GM06990 (cell line): Measurements from ENCODE around the gene COL6A3.

Experiments used
- DNase-seq: peaks from one replicate; pipeline ENCODE4 v3.0.0-alpha.2; 2011; ENCODE audit not compliant: insufficient read length; ENCODE audit errors: extremely low read depth
- H3K27me3 ChIP-seq: replicated peaks from 2 replicates; pipeline ENCODE4 v1.6.0; 2011; ENCODE audit warnings: low read length; ENCODE audit not compliant: control insufficient read depth, insufficient read depth
- H3K36me3 ChIP-seq: 2 replicates; pipeline ENCODE4 v1.5.1; 2011; ENCODE audit warnings: low read length; ENCODE audit not compliant: control insufficient read depth, insufficient read depth
- H3K4me3 ChIP-seq: replicated peaks from 2 replicates; pipeline ENCODE4 v1.5.1; 2011; ENCODE audit warnings: low read depth, mild to moderate bottlenecking, control low read depth, low read length
- CTCF ChIP-seq: IDR thresholded peaks from 2 replicates; pipeline ENCODE4 v1.5.1; 2011; ENCODE audit warnings: low read length, control low read depth, mild to moderate bottlenecking, inconsistent platforms; ENCODE audit not compliant: insufficient read depth, poor library complexity, severe bottlenecking

Gene COL6A3

DNA sequence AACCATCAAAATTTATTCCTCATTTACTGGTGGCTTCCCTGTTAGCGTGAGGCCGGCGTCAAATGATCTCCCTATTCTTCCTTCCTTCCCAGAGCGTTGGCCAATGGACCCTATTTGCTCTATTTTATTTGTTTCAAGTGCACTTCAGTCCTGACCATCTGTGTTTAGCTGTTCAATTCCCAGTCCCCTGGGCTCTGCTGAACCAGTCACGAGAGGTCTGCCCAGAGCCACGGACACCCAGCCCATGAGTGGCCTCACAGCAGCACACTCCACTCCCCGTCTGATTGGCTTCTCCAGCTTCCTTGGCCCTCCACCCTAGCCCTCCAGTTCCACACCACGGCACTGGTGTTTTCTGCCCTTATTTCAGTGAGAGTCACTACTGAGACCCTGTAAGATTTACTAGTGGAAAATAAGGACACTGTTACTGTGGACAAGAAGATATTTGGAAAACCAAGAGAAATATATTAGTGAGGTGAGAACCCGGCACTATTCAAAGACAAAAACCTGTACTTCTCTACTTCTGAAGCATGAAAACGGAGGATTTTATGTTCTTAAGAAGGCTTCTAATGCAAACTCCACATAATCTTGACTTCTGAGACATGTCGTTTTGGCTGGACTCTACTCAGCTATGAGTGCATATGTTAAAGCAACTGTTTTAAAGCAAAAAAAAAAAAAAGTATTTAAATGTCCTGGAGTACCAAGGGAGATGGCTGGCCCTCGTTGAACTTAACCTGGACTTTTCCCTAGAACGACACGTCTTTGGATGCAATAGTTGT lies 86.6 kb downstream of the COL6A3 start:
- H3K4me3 ChIP-seq: no peak overlapping the region
- H3K27me3 ChIP-seq: no peaks in the 10 kb centered on the region; the same call in 1 of the 2 replicates
- no peak for DNase-seq
- H3K36me3 ChIP-seq: no peaks in the 10 kb centered on the region
- TF ChIP-seq CTCF: no peak

GRCh38 chr2:237326266-237327171 lies 87.4 kb downstream of the COL6A3 start:
- Histone ChIP-seq H3K36me3 (no peaks in the 10 kb centered on the region), H3K4me3 (no peak overlapping the region), H3K27me3 (no peaks in the 10 kb centered on the region; the same call in none of the 2 replicates)
- no peak for DNase-seq
- no peak for TF ChIP-seq CTCF

DNA sequence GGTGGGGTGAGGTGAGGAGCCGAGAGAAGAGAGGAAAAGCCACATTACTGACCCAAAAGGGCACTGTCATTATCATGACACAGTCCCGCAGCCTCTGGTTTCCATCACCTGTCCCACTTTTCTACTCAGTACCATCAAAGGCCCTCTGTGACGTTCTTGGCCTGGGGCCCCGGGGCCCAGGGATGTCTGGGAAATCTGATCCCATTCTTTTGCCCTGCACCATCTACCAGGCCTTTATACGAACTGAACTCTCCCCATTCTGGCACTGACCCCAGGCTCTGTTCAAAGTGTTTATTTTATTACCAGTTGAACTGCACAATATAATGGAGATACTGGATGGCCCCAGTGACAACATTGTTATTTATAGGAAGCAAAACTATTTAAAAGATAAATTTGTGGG lies 89.1 kb downstream of the COL6A3 start:
- no peak for DNase-seq
- Histone ChIP-seq H3K4me3 (no peak overlapping the region), H3K36me3 (no peaks in the 10 kb centered on the region), H3K27me3 (no peaks in the 10 kb centered on the region; the same call in none of the 2 replicates)
- TF ChIP-seq CTCF: no peak

DNA sequence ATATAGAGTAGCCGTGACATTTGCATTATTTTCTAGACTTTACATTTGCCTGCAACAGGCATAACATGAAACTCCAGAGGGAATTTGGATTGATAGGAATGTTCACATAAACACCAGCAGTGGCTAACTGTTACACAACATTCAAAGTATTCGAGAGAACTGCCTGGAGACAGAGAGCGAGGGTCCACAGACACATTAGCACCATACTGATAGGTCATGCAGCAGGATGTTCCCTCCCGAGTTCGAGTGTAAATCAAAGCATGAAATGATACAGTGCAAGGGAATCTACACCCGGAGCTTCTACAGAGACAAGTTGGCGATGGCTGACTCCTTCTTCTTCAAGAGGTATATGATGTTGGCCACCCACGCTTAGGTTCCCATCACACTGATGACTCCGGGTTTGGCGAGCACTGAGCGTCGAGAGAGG lies 89.5 kb downstream of the COL6A3 start:
- no peak for DNase-seq
- TF ChIP-seq CTCF: no peak
- Histone ChIP-seq H3K27me3 (no peaks in the 10 kb centered on the region; the same call in none of the 2 replicates), H3K4me3 (no peak overlapping the region), H3K36me3 (no peaks in the 10 kb centered on the region)

- Histone ChIP-seq H3K4me3 (no peak overlapping the region), H3K27me3 (no peaks in the 10 kb centered on the region; the same call in none of the 2 replicates), H3K36me3 (no peaks in the 10 kb centered on the region)
- TF ChIP-seq CTCF: no peak
- DNase-seq: no peak
These were observed 90.3 kb downstream of the COL6A3 start for GRCh38 chr2:237323656-237324055.
